ENCODE results near the gene HDGFL3. TPM values are rescaled to one million over a fixed set of nuclear protein-coding genes. Genes with fewer than 3 reads are reported as not detected.
"Not testable (repeated sequence)": the region's sequence is repeated elsewhere in the genome, so short reads cannot be mapped to it uniquely, and the experiment has no call there.

The HDGFL3 gene
- total RNA-seq, 1 experiment from 2014 or later = 42.7 TPM

DNA sequence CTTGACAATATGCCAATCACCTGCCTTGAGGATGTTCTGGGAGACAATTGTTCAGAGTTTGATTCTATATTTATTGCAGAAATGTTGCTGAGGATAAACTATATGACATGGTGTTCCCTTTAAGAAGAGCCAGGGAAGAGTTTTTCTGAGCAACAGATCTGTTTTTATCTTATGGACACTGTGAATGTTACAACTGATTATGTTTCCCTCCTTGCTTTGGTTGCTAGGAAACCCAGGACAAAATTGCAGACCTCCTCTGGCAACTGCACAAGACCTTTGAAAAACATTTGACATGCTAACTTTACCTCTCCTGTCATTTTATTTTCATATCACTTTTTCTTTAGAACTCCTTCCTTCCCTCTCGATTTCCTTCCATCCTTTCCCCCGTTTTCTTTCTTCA lies 108.3 kb downstream of the HDGFL3 start:
- Histone ChIP-seq H3K27me3 (peaks cover 6% of the 10 kb centered on the region), H3K4me3 (no peak overlapping the region), H3K9me3 (peaks cover 16% of the 10 kb centered on the region), H3K36me3 (no peaks in the 10 kb centered on the region)
- DNase-seq = no peak

- no peaks in the 10 kb centered on the region for H3K36me3 ChIP-seq
- no peak overlapping the region for H3K4me3 ChIP-seq
- peaks cover 6% of the 10 kb centered on the region for H3K27me3 ChIP-seq
- peaks cover 16% of the 10 kb centered on the region for H3K9me3 ChIP-seq
- no peak for DNase-seq
These were observed 109.5 kb downstream of the HDGFL3 start for GRCh38 chr15:83098079-83098478.

DNA sequence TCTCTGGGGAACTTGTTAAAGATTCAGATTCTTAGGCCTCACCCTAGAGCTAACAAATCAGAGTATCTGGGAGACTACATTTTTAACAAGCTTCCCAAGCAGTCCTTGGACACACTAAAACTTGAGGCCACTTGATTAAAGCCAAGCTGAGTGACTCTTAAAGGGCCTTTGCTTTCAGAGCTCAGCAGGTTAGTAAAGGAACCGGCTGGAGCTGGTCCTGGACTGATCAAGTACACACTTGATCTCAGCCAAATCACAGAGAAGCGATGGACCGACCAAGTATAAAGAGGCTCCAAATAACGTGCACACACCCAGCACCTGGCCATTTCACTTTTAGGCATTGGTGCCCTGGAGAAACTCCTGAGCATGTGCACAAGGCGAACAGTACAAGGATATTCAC lies 113.0 kb downstream of the HDGFL3 start:
- Histone ChIP-seq H3K27me3 (peaks cover 5% of the 10 kb centered on the region), H3K9me3 (peaks cover 16% of the 10 kb centered on the region), H3K36me3 (no peaks in the 10 kb centered on the region), H3K4me3 (no peak overlapping the region)
- no peak for DNase-seq

GRCh38 chr15:83092309-83092976 lies 115.2 kb downstream of the HDGFL3 start:
- no peaks in the 10 kb centered on the region; the same call in none of the 2 replicates for H3K27me3 ChIP-seq
- DNase-seq = no peak
- H3K4me3 ChIP-seq = no peak overlapping the region
- no peaks in the 10 kb centered on the region for H3K36me3 ChIP-seq
- H3K9me3 ChIP-seq = peaks cover 4% of the 10 kb centered on the region

DNA sequence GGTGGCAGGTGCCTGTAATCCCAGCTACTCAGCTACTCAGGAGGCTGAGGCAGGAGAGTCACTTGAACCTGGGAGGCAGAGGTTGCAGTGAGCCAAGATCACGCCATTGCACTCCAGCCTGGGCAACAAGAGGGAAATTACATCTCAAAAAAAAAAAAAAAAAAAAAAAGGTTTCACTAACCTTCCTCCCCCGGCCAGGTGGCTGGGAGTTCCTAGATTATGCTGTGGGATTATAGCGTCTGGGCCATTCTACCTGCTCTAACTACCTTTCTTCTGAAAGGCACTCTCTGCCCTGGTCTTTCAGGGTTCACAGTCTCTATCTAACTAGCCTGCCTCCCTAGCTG lies 115.7 kb downstream of the HDGFL3 start:
- DNase-seq, H3K36me3 ChIP-seq, H3K9me3 ChIP-seq, H3K27me3 ChIP-seq, H3K4me3 ChIP-seq: not testable (repeated sequence)

- no peak overlapping the region for H3K4me3 ChIP-seq
- H3K36me3 ChIP-seq = no peaks in the 10 kb centered on the region
- H3K27me3 ChIP-seq = no peaks in the 10 kb centered on the region; the same call in 1 of the 2 replicates
- DNase-seq = no peak
- no peaks in the 10 kb centered on the region for H3K9me3 ChIP-seq
These were observed 117.2 kb downstream of the HDGFL3 start for GRCh38 chr15:83090465-83090864.

DNA sequence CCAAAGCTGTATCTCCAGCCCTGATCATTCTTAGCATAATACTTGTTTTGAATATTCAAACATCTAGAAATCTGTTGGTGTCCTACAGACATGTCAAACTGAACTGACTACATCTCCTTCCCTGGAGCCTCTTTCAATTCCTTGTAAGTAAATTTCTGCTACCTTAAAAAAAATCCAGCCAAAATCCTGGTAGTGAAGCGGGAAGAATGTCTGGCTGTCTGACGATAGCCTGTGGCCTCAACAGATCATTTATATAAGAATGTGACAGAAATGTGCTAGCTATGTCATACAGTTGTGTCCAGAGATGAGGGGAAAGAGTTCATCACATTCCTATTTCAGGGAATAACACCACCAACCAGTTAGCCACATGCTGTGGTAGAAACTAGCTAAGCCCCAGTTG lies 118.7 kb downstream of the HDGFL3 start:
- H3K9me3 ChIP-seq = peaks cover 1% of the 10 kb centered on the region; the same call in 1 of the 2 replicates
- no peak for DNase-seq
- no peaks in the 10 kb centered on the region; the same call in 1 of the 2 replicates for H3K27me3 ChIP-seq
- no peak overlapping the region for H3K4me3 ChIP-seq
- H3K36me3 ChIP-seq = no peaks in the 10 kb centered on the region

- DNase-seq = no peak
- Histone ChIP-seq H3K36me3 (no peaks in the 10 kb centered on the region), H3K4me3 (no peak overlapping the region), H3K9me3 (peaks cover 2% of the 10 kb centered on the region; the same call in 1 of the 2 replicates), H3K27me3 (no peaks in the 10 kb centered on the region; the same call in 1 of the 2 replicates)
These were observed 120.0 kb downstream of the HDGFL3 start for GRCh38 chr15:83087576-83087975.

DNA sequence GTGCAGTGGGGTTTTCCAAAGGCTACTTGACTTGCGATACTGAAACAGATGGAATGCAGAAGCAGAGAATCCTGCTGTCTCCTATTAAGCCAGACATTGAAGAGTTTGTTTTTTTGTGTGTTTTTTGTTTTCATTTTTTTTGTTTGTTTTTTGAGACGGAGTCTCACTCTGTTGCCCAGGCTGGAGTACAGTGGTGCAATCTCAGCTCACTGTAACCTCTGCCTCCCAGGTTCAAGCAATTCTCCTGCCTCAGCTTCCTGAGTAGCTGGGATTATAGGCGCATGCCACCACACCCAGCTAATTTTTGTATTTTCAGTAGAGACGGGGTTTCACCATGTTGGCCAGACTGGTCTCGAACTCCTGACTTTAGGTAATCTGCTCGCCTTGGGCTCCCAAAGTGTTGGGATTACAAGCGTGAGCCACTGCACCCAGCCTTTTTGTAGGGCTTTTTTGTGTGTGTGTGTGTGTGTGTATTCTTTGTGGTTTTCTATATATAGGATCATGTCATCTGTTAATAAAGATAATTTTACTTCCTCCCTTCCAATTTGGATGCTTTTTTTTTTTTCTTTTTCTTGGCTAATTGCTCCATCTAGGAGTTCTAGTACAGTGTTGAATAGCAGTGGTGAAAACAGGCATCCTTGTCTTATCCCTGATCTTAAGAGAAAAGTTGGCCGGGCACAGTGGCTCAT lies 121.6 kb downstream of the HDGFL3 start:
- not testable (repeated sequence) for H3K36me3 ChIP-seq, H3K4me3 ChIP-seq, DNase-seq, H3K9me3 ChIP-seq, H3K27me3 ChIP-seq

DNA sequence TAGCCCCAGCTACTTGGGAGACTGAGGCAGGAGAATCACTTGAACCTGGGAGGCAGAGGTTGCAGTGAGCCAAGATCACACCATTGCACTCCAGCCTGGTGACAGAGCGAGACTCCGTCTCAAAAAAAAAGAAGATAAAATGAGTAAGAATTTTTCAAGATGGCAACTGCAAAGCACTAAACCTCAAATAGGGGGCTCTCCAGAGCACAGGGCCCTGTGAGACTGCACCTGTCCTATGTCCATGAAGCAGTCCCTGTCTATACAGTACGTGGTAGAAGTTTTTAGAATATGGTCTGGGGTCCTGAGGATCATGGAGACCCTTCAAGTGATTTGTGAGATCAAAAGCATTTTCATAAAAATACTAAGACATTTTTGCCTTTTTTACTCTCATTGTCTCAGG lies 122.2 kb downstream of the HDGFL3 start:
- H3K36me3 ChIP-seq, H3K4me3 ChIP-seq, H3K9me3 ChIP-seq, H3K27me3 ChIP-seq, DNase-seq: not testable (repeated sequence)

GRCh38 chr15:83082730-83083386 lies 124.8 kb downstream of the HDGFL3 start:
- H3K36me3 ChIP-seq = no peaks in the 10 kb centered on the region
- peaks cover 32% of the 10 kb centered on the region for H3K27me3 ChIP-seq
- no peak for DNase-seq
- H3K9me3 ChIP-seq = peaks cover 2% of the 10 kb centered on the region; the same call in 1 of the 2 replicates
- H3K4me3 ChIP-seq = no peak overlapping the region

DNA sequence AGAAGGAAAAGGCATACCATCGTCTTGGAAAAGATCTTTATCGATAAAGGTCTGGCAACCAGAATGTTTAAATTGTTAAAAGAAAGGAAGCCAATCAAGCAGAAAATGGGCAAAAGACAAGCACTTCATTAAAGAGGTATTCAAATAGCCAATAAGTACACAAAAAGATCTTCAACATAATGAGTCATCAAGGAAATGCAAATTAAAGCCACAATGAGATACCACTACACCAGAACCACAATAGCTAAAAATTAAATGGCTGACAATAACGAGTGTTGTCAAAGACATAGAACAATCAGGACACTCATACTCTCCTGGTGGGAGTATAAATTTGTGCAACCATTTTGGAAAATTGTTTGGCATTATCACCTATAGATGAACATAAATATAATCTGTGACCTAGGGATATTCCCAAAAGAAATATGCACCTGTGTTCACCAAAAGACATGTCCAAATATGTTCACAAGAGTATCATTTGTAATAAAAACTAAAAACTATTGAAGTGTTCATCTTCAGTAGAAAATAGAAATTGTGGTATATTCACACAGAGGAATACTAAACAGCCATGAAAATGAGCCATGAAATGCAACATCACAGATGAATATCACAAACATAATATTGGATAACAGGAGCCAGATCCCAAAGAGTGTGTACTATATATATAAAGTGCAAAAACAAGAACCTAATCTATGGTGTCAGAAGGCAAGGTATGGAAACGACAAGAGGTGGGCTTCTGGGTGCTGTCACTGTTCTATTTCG lies 126.2 kb downstream of the HDGFL3 start:
- no peak for DNase-seq
- Histone ChIP-seq H3K9me3 (peaks cover 2% of the 10 kb centered on the region; the same call in 1 of the 2 replicates), H3K36me3 (no peaks in the 10 kb centered on the region), H3K27me3 (peaks cover 40% of the 10 kb centered on the region), H3K4me3 (no peak overlapping the region)

GRCh38 chr15:83078712-83079111 lies 128.9 kb downstream of the HDGFL3 start:
- no peak for DNase-seq
- H3K27me3 ChIP-seq = peaks cover 40% of the 10 kb centered on the region
- H3K4me3 ChIP-seq = no peak overlapping the region
- peaks cover under 1% of the 10 kb centered on the region for H3K9me3 ChIP-seq
- no peaks in the 10 kb centered on the region for H3K36me3 ChIP-seq

Other genes with a start within 250 kb of the HDGFL3 start
- 25.1 and 28.5 TPM in 2 replicates for gene RAMAC, start 221.6 kb downstream of the HDGFL3 start, total RNA-seq (2014; rRNA removed; shearing (Covaris generic); ENCODE audit: low replicate concordance)
- 7.9 and 41.4 TPM in 2 replicates for gene C15orf40, start 196.2 kb downstream of the HDGFL3 start, total RNA-seq (2014; rRNA removed; shearing (Covaris generic); ENCODE audit: low replicate concordance)
- 90.8 and 91.9 TPM in 2 replicates for gene BTBD1, start 140.6 kb downstream of the HDGFL3 start, total RNA-seq (2014; rRNA removed; shearing (Covaris generic); ENCODE audit: low replicate concordance)
- gene TM6SF1, start 100.2 kb downstream of the HDGFL3 start, total RNA-seq (2014; rRNA removed; shearing (Covaris generic); ENCODE audit: low replicate concordance) = 1.6 and 1.7 TPM in 2 replicates
- 23.5 and 28.6 TPM in 2 replicates for gene BNC1, start 76.8 kb upstream of the HDGFL3 start, total RNA-seq (2014; rRNA removed; shearing (Covaris generic); ENCODE audit: low replicate concordance)
- gene SH3GL3, start 239.5 kb upstream of the HDGFL3 start, total RNA-seq (2014; rRNA removed; shearing (Covaris generic); ENCODE audit: low replicate concordance) = 0.15 and 2.4 TPM in 2 replicates